Loucy (cell line): Measurements from ENCODE around the gene RASGRP3.

Source experiments
- H2AFZ ChIP-seq: fragments of 200-600 bp; sonication (generic); 2 replicates; pipeline ENCODE4 v1.6.0; 2016; ENCODE audit warnings: antibody characterized with exemption, mild to moderate bottlenecking, low read length, moderate library complexity
- H3F3A ChIP-seq: fragments of 200-600 bp; 2 replicates; pipeline ENCODE4 v1.6.0; 2016; ENCODE audit warnings: antibody characterized with exemption, low read depth, mild to moderate bottlenecking
- H3K27me3 ChIP-seq: fragments of 200-600 bp; sonication (generic); 2 replicates; pipeline ENCODE4 v1.6.1; 2014; ENCODE audit warnings: low read length, mild to moderate bottlenecking; ENCODE audit not compliant: insufficient read depth, poor library complexity, severe bottlenecking
- H3K36me3 ChIP-seq: fragments of 200-600 bp; sonication (generic); 2 replicates; pipeline ENCODE4 v1.6.1; 2016; ENCODE audit warnings: low read length; ENCODE audit not compliant: insufficient read depth
- H3K4me1 ChIP-seq: fragments of 200-600 bp; sonication (generic); 2 replicates; pipeline ENCODE4 v1.5.1; 2014; ENCODE audit warnings: low read length, mild to moderate bottlenecking; ENCODE audit not compliant: insufficient read depth, poor library complexity, severe bottlenecking
- H3K4me2 ChIP-seq: fragments of 200-600 bp; sonication (generic); 2 replicates; pipeline ENCODE4 v1.6.0; 2014; ENCODE audit warnings: antibody characterized with exemption, low read length, low read depth, mild to moderate bottlenecking; ENCODE audit not compliant: poor library complexity, severe bottlenecking
- H3K4me3 ChIP-seq: fragments of 200-600 bp; sonication (generic); 2 replicates; pipeline ENCODE4 v1.5.1; 2014; ENCODE audit warnings: low read length, mild to moderate bottlenecking, mixed read lengths; ENCODE audit not compliant: poor library complexity, severe bottlenecking
- H3K79me2 ChIP-seq: fragments of 200-600 bp; sonication (generic); 2 replicates; pipeline ENCODE4 v1.6.1; 2014; ENCODE audit warnings: low read length; ENCODE audit not compliant: insufficient read depth
- H3K9ac ChIP-seq: fragments of 200-600 bp; sonication (generic); 2 replicates; pipeline ENCODE4 v1.6.0; 2014; ENCODE audit warnings: mild to moderate bottlenecking, low read depth, low read length, moderate library complexity; ENCODE audit not compliant: poor library complexity, severe bottlenecking
- H3K9me2 ChIP-seq: fragments of 200-600 bp; sonication (generic); replicated peaks from 2 replicates; pipeline ENCODE4 v1.6.1; 2016; ENCODE audit warnings: low read depth, low read length, mixed read lengths
- H3K9me3 ChIP-seq: fragments of 200-600 bp; sonication (generic); 2 replicates; pipeline ENCODE4 v1.6.1; 2014; ENCODE audit warnings: mild to moderate bottlenecking, antibody characterized with exemption, low read length, low read depth; ENCODE audit not compliant: insufficient read depth
- H4K20me1 ChIP-seq: fragments of 200-600 bp; sonication (generic); 2 replicates; pipeline ENCODE4 v1.6.0; 2014; ENCODE audit warnings: antibody characterized with exemption, low read length, mild to moderate bottlenecking; ENCODE audit not compliant: insufficient read depth, poor library complexity, severe bottlenecking
- CTCF ChIP-seq: fragments of 200-600 bp; sonication (generic); conservative IDR thresholded peaks from 2 replicates; pipeline ENCODE4 v1.5.1; 2014; ENCODE audit warnings: mild to moderate bottlenecking, antibody characterized with exemption, low read length
- EZH2phosphoT487 ChIP-seq: fragments of 200-600 bp; IDR thresholded peaks from 2 replicates; pipeline ENCODE4 v1.6.1; 2018; ENCODE audit warnings: antibody characterized with exemption, mild to moderate bottlenecking, moderate library complexity, borderline replicate concordance

RASGRP3 gene

GRCh38 chr2:33495683-33496082 is 19.2 kb downstream of the RASGRP3 start:
- Histone ChIP-seq H3K36me3 (no peaks in the 10 kb centered on the region), H2AFZ (no peak overlapping the region), H3K79me2 (no peaks in the 10 kb centered on the region), H3K9ac (no peak overlapping the region), H3K27me3 (no peaks in the 10 kb centered on the region), H3K9me3 (no peaks in the 10 kb centered on the region), H4K20me1 (no peaks in the 10 kb centered on the region), H3K4me1 (peaks cover 64% of the 10 kb centered on the region), H3F3A (peaks cover 8% of the 10 kb centered on the region), H3K4me2 (peak overlapping the region; percentile 81), H3K9me2 (no peaks in the 10 kb centered on the region), H3K4me3 (no peak overlapping the region)
- TF ChIP-seq EZH2phosphoT487 (no peak), CTCF (no peak)

GRCh38 chr2:33496150-33496549 is 19.7 kb downstream of the RASGRP3 start:
- TF ChIP-seq CTCF: no peak
- TF ChIP-seq EZH2phosphoT487: no peak
- peaks cover 64% of the 10 kb centered on the region for H3K4me1 ChIP-seq
- H2AFZ ChIP-seq: no peak overlapping the region
- H3K9me2 ChIP-seq: no peaks in the 10 kb centered on the region
- no peaks in the 10 kb centered on the region for H3K36me3 ChIP-seq
- H3K9me3 ChIP-seq: no peaks in the 10 kb centered on the region
- peaks cover 8% of the 10 kb centered on the region for H3F3A ChIP-seq
- no peaks in the 10 kb centered on the region for H4K20me1 ChIP-seq
- no peaks in the 10 kb centered on the region for H3K27me3 ChIP-seq
- peak overlapping the region; percentile 81 for H3K4me2 ChIP-seq
- peak overlapping the region; percentile 59 for H3K4me3 ChIP-seq
- H3K9ac ChIP-seq: peak overlapping the region; percentile 42
- H3K79me2 ChIP-seq: no peaks in the 10 kb centered on the region

GRCh38 chr2:33496726-33497125 is 20.3 kb downstream of the RASGRP3 start:
- peak overlapping the region; percentile 81 for H3K4me2 ChIP-seq
- no peak for TF ChIP-seq EZH2phosphoT487
- TF ChIP-seq CTCF: no peak

More at GRCh38 chr2:33496726-33497125, 20.3 kb downstream of the RASGRP3 start:
- H2AFZ ChIP-seq: no peak overlapping the region
- peak overlapping the region; percentile 59 for H3K4me3 ChIP-seq
- H4K20me1 ChIP-seq: no peaks in the 10 kb centered on the region
- no peaks in the 10 kb centered on the region for H3K9me3 ChIP-seq
- H3K27me3 ChIP-seq: no peaks in the 10 kb centered on the region
- H3K9ac ChIP-seq: peak overlapping the region; percentile 42
- H3F3A ChIP-seq: peaks cover 8% of the 10 kb centered on the region
- H3K4me1 ChIP-seq: peaks cover 63% of the 10 kb centered on the region
- no peaks in the 10 kb centered on the region for H3K9me2 ChIP-seq
- no peaks in the 10 kb centered on the region for H3K36me3 ChIP-seq
- no peaks in the 10 kb centered on the region for H3K79me2 ChIP-seq
